Measurements from ENCODE around the gene UTY.
"Not testable (repeated sequence)": the region's sequence is repeated elsewhere in the genome, so short reads cannot be mapped to it uniquely, and the experiment has no call there.

Gene UTY

GRCh38 chrY:13296176-13296890 lies 183.5 kb downstream of the UTY start:
- H3K4me3 Mint-ChIP-seq, result no peak overlapping the region
- no peaks in the 10 kb centered on the region for H3K36me3 Mint-ChIP-seq (ENCODE audit: low read depth)
- no peak for DNase-seq
- no peaks in the 10 kb centered on the region for H3K4me1 Mint-ChIP-seq (ENCODE audit: low read depth)
- H3K27me3 Mint-ChIP-seq, result no peaks in the 10 kb centered on the region
- no peaks in the 10 kb centered on the region for H3K9me3 Mint-ChIP-seq
- H3K27ac Mint-ChIP-seq, result no peak overlapping the region

DNA sequence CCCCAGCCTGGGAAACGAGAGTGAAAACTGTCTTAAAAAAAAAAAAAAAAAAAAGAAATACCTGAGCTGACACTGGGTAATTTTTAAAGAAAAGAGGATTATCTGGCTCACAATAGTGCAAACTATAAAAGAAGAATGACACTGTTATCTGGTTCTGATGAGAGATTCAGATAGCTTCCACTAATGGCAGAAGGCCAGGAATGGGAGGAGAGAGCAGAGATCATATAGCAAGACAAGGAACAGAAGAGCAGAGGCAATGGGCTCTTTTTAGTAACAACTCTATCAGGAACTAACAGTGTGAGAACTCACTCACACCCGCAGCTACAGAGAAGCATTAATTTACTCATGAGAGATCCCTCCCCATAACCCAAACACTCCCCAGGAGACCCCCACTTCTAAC lies 184.8 kb downstream of the UTY start:
- H3K4me3 Mint-ChIP-seq, result no peak overlapping the region
- no peaks in the 10 kb centered on the region for H3K4me1 Mint-ChIP-seq (ENCODE audit: low read depth)
- H3K27ac Mint-ChIP-seq, result no peak overlapping the region
- H3K9me3 Mint-ChIP-seq, result no peaks in the 10 kb centered on the region
- H3K36me3 Mint-ChIP-seq (ENCODE audit: low read depth), result no peaks in the 10 kb centered on the region
- no peaks in the 10 kb centered on the region for H3K27me3 Mint-ChIP-seq
- DNase-seq, result no peak

DNA sequence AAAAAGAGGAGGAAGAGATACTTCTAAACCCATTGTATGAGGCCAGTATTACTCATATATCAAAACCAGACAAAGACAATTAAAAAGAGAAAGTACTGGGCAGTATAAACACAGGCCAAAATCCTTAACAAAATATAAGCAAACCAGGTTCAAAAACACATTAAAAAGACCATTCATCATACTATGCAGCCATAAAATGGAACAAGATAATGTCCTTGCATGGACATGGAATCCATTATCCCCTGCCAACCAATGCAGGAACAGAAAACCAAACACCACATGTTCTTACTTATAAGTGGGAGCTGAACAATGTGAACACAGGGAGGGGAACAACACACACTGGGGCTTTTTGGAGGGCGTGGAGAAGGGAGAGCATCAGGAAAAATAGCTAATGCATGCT lies 188.6 kb downstream of the UTY start:
- H3K36me3 Mint-ChIP-seq (ENCODE audit: low read depth), result no peaks in the 10 kb centered on the region
- no peaks in the 10 kb centered on the region for H3K9me3 Mint-ChIP-seq
- no peaks in the 10 kb centered on the region for H3K4me1 Mint-ChIP-seq (ENCODE audit: low read depth)
- no peak overlapping the region for H3K27ac Mint-ChIP-seq
- no peak for DNase-seq
- H3K4me3 Mint-ChIP-seq, result no peak overlapping the region
- no peaks in the 10 kb centered on the region for H3K27me3 Mint-ChIP-seq

DNA sequence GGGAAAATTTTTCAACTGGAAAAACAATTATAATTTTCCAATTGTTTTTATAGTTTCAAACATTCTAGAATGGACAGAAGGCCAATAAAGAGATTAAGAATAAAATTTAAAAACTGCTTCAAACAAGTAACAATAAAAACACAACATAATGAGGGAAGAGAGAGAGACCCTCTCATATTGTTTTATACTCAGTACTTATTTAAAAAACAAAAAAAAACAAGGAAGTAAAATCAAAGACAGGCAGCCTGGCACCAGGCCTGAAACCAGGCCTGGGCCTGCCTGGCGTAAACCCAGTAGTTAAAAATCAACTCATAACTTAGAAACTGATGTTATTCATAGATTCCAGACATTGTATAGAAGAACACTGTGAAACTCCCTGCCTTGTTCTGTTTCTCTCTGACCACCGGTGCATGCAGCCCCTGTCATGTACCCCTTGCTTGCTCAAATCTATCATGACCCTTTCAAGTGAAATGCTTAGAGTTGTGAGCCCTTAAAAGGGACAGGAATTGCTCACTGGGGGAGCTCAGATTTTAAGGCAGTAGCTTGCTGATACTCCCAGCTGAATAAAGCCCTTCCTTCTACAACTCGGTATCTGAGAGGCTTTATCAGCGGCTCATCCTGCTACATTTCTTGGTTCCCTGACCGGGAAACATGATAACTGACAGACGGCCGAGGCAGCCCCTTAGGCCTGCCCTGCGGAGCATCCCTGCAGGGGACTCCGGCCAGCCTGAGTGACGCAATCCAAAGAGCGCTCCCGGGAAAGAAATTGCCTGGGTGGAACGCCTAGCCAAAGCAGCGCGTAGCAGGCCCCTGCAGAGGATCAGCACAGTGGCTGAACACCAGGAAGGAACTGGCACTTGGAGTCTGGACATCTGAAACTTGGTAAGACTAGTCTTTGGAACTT lies 197.4 kb downstream of the UTY start:
- not testable (repeated sequence) for H3K4me3 Mint-ChIP-seq; H3K4me1 Mint-ChIP-seq (ENCODE audit: low read depth); H3K9me3 Mint-ChIP-seq; H3K36me3 Mint-ChIP-seq (ENCODE audit: low read depth); DNase-seq; H3K27me3 Mint-ChIP-seq; H3K27ac Mint-ChIP-seq

- no peak for DNase-seq
- Mint-ChIP-seq H3K4me1 (ENCODE audit: low read depth) (no peaks in the 10 kb centered on the region), H3K36me3 (ENCODE audit: low read depth) (no peaks in the 10 kb centered on the region), H3K27me3 (no peaks in the 10 kb centered on the region), H3K9me3 (no peaks in the 10 kb centered on the region), H3K4me3 (no peak overlapping the region), H3K27ac (no peak overlapping the region)
Measured at GRCh38 chrY:13279561-13279960, 200.3 kb downstream of the UTY start.

DNA sequence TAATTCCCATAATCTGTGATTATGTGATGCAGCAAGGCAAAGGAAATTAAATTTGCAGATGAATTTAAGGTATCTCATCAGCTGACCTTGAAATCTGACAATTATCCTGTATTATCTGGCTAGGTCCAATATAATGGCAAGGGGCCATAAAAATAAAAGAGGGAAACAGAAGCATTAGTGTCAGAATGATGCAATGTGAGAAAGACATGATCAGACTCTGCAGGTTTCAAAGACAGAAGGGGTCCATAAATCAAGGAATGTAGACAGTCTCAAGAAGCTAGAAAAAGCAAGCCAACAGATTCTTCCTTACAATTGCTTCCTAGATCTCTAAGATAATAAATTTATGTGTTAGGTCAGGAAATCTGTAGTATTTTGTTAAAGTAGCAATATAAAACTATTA lies 208.1 kb downstream of the UTY start:
- H3K36me3 Mint-ChIP-seq (ENCODE audit: low read depth), result no peaks in the 10 kb centered on the region

DNA sequence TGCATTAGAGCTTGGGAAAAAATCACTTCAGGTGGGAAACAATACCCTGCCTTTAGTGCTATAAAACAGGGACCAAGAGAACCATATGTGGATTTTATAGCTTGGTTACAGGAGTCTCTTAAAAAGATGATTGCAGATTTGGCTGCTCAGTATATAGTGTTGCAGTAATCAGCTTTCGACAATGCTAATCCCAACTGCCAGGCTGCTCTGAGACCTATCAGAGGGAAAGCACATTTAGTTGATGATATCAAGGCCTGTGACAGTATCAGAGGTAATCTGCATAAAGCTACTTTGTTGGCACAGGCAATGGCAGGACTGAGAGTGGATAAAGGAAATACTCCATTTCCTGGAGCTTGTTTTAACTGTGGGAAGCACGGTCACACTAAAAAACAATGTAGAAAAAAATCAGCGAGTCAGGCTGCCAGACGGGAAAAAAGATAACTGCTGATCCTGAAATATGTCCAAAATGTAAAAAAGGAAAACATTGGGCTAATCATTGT lies 225.8 kb downstream of the UTY start:
- H3K36me3 Mint-ChIP-seq (ENCODE audit: low read depth); H3K27ac Mint-ChIP-seq; DNase-seq; H3K27me3 Mint-ChIP-seq; H3K9me3 Mint-ChIP-seq; H3K4me1 Mint-ChIP-seq (ENCODE audit: low read depth); H3K4me3 Mint-ChIP-seq: not testable (repeated sequence)

More for the DNA sequence above, 208.1 kb downstream of the UTY start:
- no peak for DNase-seq
- H3K4me1 Mint-ChIP-seq (ENCODE audit: low read depth), result no peaks in the 10 kb centered on the region
- no peak overlapping the region for H3K27ac Mint-ChIP-seq
- no peaks in the 10 kb centered on the region for H3K27me3 Mint-ChIP-seq
- no peak overlapping the region for H3K4me3 Mint-ChIP-seq
- no peaks in the 10 kb centered on the region for H3K9me3 Mint-ChIP-seq

GRCh38 chrY:13250421-13250820 lies 229.4 kb downstream of the UTY start:
- no peak overlapping the region for H3K4me3 Mint-ChIP-seq
- no peaks in the 10 kb centered on the region for H3K4me1 Mint-ChIP-seq (ENCODE audit: low read depth)
- H3K27ac Mint-ChIP-seq, result no peak overlapping the region
- H3K27me3 Mint-ChIP-seq, result no peaks in the 10 kb centered on the region
- no peaks in the 10 kb centered on the region for H3K36me3 Mint-ChIP-seq (ENCODE audit: low read depth)
- DNase-seq, result no peak
- no peaks in the 10 kb centered on the region for H3K9me3 Mint-ChIP-seq

DNA sequence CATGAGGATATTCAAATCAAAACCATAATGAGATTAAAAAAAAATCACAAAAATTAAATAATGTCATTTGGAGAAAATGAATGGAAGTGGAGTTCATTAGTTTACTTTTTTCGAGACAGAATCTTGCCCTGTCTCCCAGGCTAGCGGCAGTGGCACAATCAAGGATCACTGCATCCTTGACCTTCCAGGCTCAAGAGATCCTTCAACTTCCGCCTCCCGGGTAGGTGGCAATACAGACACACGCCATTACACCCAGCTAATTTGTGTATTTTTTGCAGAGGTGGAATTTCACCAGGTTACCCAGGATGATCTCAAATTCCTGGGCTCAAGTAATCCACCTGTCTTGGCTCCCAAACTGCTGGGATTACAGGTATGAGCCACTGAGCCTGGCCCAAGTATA lies 236.1 kb downstream of the UTY start:
- Mint-ChIP-seq H3K27me3 (no peaks in the 10 kb centered on the region), H3K9me3 (no peaks in the 10 kb centered on the region), H3K36me3 (ENCODE audit: low read depth) (no peaks in the 10 kb centered on the region), H3K27ac (no peak overlapping the region), H3K4me1 (ENCODE audit: low read depth) (no peaks in the 10 kb centered on the region), H3K4me3 (no peak overlapping the region)
- no peak for DNase-seq

DNA sequence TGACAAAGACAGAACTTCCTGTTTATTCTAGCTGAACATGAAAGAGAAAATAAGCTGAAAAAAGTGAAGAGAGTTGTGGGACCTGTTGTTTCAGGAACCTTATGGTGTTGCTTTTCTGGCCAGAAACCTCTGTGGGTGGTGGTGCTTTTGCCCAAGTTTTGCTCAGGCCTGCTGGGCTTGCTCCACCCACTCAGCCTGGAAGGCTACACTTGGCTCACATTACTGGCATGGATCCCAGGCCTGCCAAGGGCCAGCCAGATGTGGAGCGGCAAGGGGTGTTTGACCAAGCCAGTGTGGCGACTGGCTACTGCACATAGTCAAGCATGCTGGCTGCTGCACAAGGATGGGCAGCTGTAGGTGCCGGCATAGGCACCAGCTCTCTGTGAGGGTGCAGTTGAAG lies 245.9 kb downstream of the UTY start:
- no peaks in the 10 kb centered on the region for H3K27me3 Mint-ChIP-seq
- no peak overlapping the region for H3K4me3 Mint-ChIP-seq
- no peak for DNase-seq
- no peak overlapping the region for H3K27ac Mint-ChIP-seq
- H3K4me1 Mint-ChIP-seq (ENCODE audit: low read depth), result no peaks in the 10 kb centered on the region
- H3K36me3 Mint-ChIP-seq (ENCODE audit: low read depth), result no peaks in the 10 kb centered on the region
- no peaks in the 10 kb centered on the region for H3K9me3 Mint-ChIP-seq

- Mint-ChIP-seq H3K4me1 (ENCODE audit: low read depth) (no peaks in the 10 kb centered on the region), H3K27me3 (no peaks in the 10 kb centered on the region), H3K9me3 (no peaks in the 10 kb centered on the region), H3K36me3 (ENCODE audit: low read depth) (no peaks in the 10 kb centered on the region), H3K27ac (no peak overlapping the region), H3K4me3 (no peak overlapping the region)
- no peak for DNase-seq
Measured at GRCh38 chrY:13233118-13233517, 246.7 kb downstream of the UTY start.

DNA sequence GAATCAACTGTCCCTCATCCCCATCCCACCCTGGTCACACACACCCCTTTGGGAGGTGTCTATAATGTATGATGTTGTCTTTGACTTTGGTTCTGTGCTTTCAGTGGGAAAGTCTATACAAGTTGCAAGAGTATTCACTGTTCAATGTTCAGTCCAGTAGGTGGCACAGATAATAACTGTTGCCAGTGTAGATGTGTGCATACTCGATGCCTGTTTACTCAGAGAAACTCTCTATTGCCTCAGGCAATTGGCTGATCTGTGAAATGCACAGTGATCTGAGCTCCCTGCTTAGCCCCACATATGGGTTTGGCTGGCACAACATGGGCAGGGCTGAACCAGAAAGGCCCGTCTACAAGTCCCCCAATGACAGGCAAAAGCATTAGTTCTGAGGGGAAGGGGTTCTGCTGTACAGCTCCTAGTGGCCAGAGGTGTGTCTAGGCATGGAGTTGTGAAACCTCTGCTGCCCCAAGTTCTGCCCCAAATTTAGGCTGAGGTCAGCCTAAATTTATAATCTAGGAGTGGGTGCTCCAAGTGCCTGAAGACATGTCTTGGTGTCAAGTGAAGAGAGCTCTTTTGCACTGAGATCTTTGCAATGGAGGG lies 252.4 kb downstream of the UTY start:
- no peaks in the 10 kb centered on the region for H3K36me3 Mint-ChIP-seq (ENCODE audit: low read depth)
- H3K27me3 Mint-ChIP-seq, result no peaks in the 10 kb centered on the region
- H3K27ac Mint-ChIP-seq, result no peak overlapping the region
- no peaks in the 10 kb centered on the region for H3K9me3 Mint-ChIP-seq
- DNase-seq, result no peak
- H3K4me1 Mint-ChIP-seq (ENCODE audit: low read depth), result no peaks in the 10 kb centered on the region
- no peak overlapping the region for H3K4me3 Mint-ChIP-seq

GRCh38 chrY:13210961-13211646 lies 268.7 kb downstream of the UTY start:
- no peaks in the 10 kb centered on the region for H3K9me3 Mint-ChIP-seq
- H3K4me3 Mint-ChIP-seq, result no peak overlapping the region

GRCh38 chrY:13205214-13205613 lies 274.6 kb downstream of the UTY start:
- H3K9me3 Mint-ChIP-seq, result no peaks in the 10 kb centered on the region
- no peaks in the 10 kb centered on the region for H3K36me3 Mint-ChIP-seq (ENCODE audit: low read depth)
- DNase-seq, result no peak
- no peaks in the 10 kb centered on the region for H3K27me3 Mint-ChIP-seq
- H3K27ac Mint-ChIP-seq, result no peak overlapping the region
- H3K4me3 Mint-ChIP-seq, result no peak overlapping the region
- no peaks in the 10 kb centered on the region for H3K4me1 Mint-ChIP-seq (ENCODE audit: low read depth)

More at GRCh38 chrY:13210961-13211646, 268.7 kb downstream of the UTY start:
- Mint-ChIP-seq H3K4me1 (ENCODE audit: low read depth) (no peaks in the 10 kb centered on the region), H3K36me3 (ENCODE audit: low read depth) (no peaks in the 10 kb centered on the region), H3K27me3 (no peaks in the 10 kb centered on the region), H3K27ac (no peak overlapping the region)
- DNase-seq, result no peak

Data from activated T-cell treated with anti-CD3 and anti-CD28 coated beads, Interleukin-2, amount 50 U/mL, for 24 hours (primary cell).